NOMO-1 treated with dmso at 0.1 percent for 144 hours (cell line): ENCODE data around the gene DUSP10.

ENCODE experiments used
- DNase-seq: peaks from one replicate; lab custom pipeline; 2025; ENCODE audit not compliant: unreplicated experiment; lab: John Stamatoyannopoulos, UW

Gene DUSP10

DNA sequence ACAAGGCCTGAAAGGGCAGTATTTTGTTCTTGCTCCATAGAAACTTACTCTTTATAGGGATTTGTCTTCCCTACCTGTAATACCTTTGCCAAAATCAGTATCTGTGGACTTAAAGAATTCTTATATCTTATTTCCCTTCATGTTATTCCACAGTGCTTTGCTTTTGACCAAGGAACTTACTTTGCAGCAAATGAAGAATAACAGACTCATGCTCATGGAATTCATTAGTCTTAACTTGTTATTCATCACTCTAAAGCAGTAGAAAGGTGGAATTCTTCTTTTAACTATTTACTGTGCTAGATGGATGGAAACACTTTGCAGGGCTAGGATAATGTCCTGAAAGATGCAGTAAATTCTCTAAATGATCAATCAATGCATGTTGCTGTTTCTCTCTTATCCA is 45.9 kb downstream of the DUSP10 start:
- DNase-seq = no peak

DNA sequence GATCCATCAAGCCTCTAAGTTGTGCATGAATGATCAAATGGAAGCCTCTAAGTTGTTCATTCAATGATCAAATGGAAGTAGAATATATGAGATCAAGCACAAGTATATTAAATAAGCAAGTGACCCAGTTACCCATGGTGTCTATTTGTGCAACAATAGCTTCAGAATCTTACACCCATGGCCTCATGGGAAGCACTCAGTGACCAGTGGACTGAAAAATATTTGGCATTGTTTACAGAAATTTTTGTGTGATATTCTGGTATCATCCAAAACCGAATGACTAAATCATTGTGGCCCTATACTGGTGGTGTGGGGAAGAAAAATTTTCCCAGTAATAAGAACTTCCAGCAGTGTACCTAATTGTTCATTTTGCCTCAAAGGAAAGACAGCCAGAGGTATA is 46.6 kb downstream of the DUSP10 start:
- DNase-seq = no peak

GRCh38 chr1:221694109-221694508 is 47.8 kb downstream of the DUSP10 start:
- no peak for DNase-seq

GRCh38 chr1:221693087-221693486 is 48.8 kb downstream of the DUSP10 start:
- DNase-seq = no peak

- no peak for DNase-seq
Measured at GRCh38 chr1:221692643-221693042, 49.2 kb downstream of the DUSP10 start.

- DNase-seq = no peak
Measured at GRCh38 chr1:221691261-221691660, 50.6 kb downstream of the DUSP10 start.

- DNase-seq = no peak
Measured at GRCh38 chr1:221690858-221691257, 51.0 kb downstream of the DUSP10 start.

- peak; percentile 66 for DNase-seq
Measured at GRCh38 chr1:221689138-221689537, 52.8 kb downstream of the DUSP10 start.

GRCh38 chr1:221688488-221688843 is 53.4 kb downstream of the DUSP10 start:
- DNase-seq = no peak

DNA sequence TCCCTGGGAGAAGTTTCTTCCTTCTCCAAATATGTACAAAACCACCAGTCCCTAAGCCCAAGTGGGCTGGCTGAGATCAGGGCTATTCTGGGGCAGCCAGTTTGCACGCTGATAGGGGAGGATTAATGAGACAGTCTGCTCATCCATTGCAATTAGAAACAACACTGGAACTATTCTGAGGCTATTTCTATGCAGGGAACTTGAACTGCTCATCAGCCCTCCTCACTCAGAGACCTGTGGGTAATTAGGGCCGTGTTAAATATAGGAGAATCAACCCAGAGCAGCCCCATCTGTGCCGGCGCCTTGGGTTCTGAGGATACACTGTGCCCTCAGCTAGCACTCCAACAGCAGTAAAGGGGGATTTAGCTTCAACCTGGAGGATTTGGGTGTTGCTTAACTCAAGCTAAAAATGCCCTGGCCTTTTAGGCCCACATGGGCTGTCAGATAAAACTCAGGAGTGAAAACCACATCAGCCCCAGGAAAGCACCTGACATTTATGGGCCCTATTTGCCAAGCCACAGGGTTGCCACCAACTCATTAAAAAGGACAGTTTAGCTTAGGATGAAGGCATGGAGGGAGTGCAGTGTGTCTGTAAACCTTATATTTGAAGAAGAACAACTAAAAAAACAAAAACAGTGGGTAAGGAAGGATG is 53.9 kb downstream of the DUSP10 start:
- no peak for DNase-seq

GRCh38 chr1:221683681-221684080 is 58.2 kb downstream of the DUSP10 start:
- no peak for DNase-seq

- DNase-seq = no peak
Measured at GRCh38 chr1:221680085-221680484, 61.8 kb downstream of the DUSP10 start.

GRCh38 chr1:221678014-221678413 is 63.9 kb downstream of the DUSP10 start:
- DNase-seq = no peak

GRCh38 chr1:221675880-221676800 is 65.7 kb downstream of the DUSP10 start:
- DNase-seq = no peak

GRCh38 chr1:221672965-221673364 is 68.9 kb downstream of the DUSP10 start:
- DNase-seq = no peak

- DNase-seq = no peak
Measured at GRCh38 chr1:221672239-221672645, 69.6 kb downstream of the DUSP10 start.

GRCh38 chr1:221670081-221670480 is 71.8 kb downstream of the DUSP10 start:
- DNase-seq = no peak

GRCh38 chr1:221669441-221669840 is 72.4 kb downstream of the DUSP10 start:
- no peak for DNase-seq

DNA sequence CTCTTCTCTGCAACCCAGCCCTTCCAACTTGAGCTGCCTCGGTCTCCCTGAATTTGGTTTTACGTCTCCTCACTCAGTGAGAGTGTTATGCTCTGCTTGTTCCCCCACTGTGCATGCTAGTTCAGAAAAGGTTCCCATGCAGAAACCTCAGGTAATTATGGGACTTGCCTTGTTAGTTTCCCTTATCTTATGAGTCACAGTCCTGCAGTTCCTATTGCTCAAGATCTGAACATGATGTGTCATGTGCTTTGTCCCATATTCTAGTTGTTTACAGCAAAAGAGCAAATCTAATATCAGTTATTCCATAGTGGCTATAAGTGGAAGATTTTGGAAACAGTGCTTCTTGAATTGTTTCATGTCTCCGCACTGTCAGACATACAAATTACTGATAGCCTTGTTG is 74.4 kb downstream of the DUSP10 start:
- DNase-seq = peak; percentile 56

GRCh38 chr1:221664253-221664652 is 77.6 kb downstream of the DUSP10 start:
- DNase-seq = no peak

DNA sequence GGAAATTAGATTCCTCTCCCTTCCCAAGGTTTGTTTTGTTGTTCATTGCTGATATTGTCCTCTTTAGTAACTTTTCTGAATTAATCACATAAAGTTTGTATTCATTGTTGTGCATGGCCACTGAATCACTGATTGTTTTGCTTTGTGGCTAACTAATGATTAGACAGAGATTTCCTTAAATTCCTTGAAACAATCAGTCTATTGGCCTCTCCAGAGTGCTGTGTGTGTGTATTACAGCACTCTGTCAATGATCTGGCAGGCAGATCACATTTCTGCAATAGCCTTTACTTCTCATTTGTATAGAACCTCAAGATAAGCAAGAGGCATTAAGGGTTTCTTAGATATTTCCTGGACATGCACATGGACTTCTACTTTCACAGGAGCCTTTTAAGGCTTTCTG is 78.6 kb downstream of the DUSP10 start:
- DNase-seq = no peak

GRCh38 chr1:221655766-221656305 is 86.1 kb downstream of the DUSP10 start:
- DNase-seq = no peak
